K562 (cell line): ENCODE data around the gene SLC37A3. TPM values are rescaled to one million over a fixed set of nuclear protein-coding genes. Genes with fewer than 3 reads are reported as not detected.

Experiments used
- ARID1B ChIP-seq: fragments of 450-650 bp; IDR thresholded peaks from 2 replicates; pipeline ENCODE4 v1.6.1; 2016; ENCODE audit warnings: antibody characterized with exemption, mild to moderate bottlenecking, inconsistent platforms
- CGGBP1 ChIP-seq: fragments of 250-450 bp; sonication (Bioruptor Pico); IDR thresholded peaks from 2 replicates; pipeline ENCODE4 v1.9.0; 2021; ENCODE audit warnings: mild to moderate bottlenecking
- EHMT2 ChIP-seq: fragments of 450-650 bp; IDR thresholded peaks from 2 replicates; pipeline ENCODE4 v1.6.1; 2018; ENCODE audit warnings: antibody characterized with exemption
- EP300 ChIP-seq: IDR thresholded peaks from 2 replicates; pipeline ENCODE4 v1.6.1; 2012; ENCODE audit warnings: low read length, improper control_type of control experiment
- HNRNPL ChIP-seq: fragments of 200-400 bp; formaldehyde crosslinking; IDR thresholded peaks from 2 replicates; pipeline ENCODE4 v1.6.1; 2017; ENCODE audit warnings: low read depth, mild to moderate bottlenecking, low read length
- KDM4B ChIP-seq, 2 experiments: fragments of 450-650 bp in 1 of 2; sonication (generic) in 1 of 2; IDR thresholded peaks; 2 replicates each; pipeline ENCODE4 v1.6.1; 2016 to 2017; ENCODE audit warnings: borderline replicate concordance in 2 of 2, antibody characterized with exemption in 1 of 2, low read depth in 1 of 2, mild to moderate bottlenecking in 1 of 2
- MBD1 ChIP-seq: fragments of 250-450 bp; sonication (Bioruptor Pico); IDR thresholded peaks from 2 replicates; pipeline ENCODE4 v1.8.0; 2022; ENCODE audit warnings: inconsistent platforms
- MCM7 ChIP-seq, 2 experiments: fragments of 450-650 bp; IDR thresholded peaks; 2 replicates each; pipeline ENCODE4 v1.6.1; 2016 to 2018
- MGA ChIP-seq: fragments of 450-650 bp; IDR thresholded peaks from 2 replicates; pipeline ENCODE4 v1.6.1; 2016; ENCODE audit warnings: mild to moderate bottlenecking, moderate library complexity
- RB1 ChIP-seq: fragments of 450-650 bp; IDR thresholded peaks from 2 replicates; pipeline ENCODE4 v1.6.1; 2017; ENCODE audit warnings: low read depth, mild to moderate bottlenecking
- SPI1 ChIP-seq: IDR thresholded peaks from 2 replicates; pipeline ENCODE4 v1.6.1; 2011; ENCODE audit warnings: low read depth, low read length, control low read depth, borderline replicate concordance
- STAG1 ChIP-seq: sonication (generic); formaldehyde crosslinking; IDR thresholded peaks from 2 replicates; pipeline ENCODE4 v1.5.0; 2020; ENCODE audit warnings: missing genetic modification reagents, borderline replicate concordance
- ZKSCAN1 ChIP-seq: fragments of 150-350 bp; IDR thresholded peaks from 2 replicates; pipeline ENCODE4 v1.6.1; 2016; ENCODE audit warnings: low read depth, low read length
- ZNF143 ChIP-seq: sonication (generic); formaldehyde crosslinking; IDR thresholded peaks from 2 replicates; pipeline ENCODE4 v1.9.0; 2022; ENCODE audit warnings: mild to moderate bottlenecking, missing genetic modification reagents
- ZNF232 ChIP-seq: sonication (generic); formaldehyde crosslinking; IDR thresholded peaks from 2 replicates; pipeline ENCODE4 v1.8.0; 2022; ENCODE audit warnings: mild to moderate bottlenecking, missing genetic modification reagents
- ZNF551 ChIP-seq: fragments of 250-450 bp; sonication (Bioruptor Pico); IDR thresholded peaks from 2 replicates; pipeline ENCODE4 v1.5.0; 2021; ENCODE audit warnings: mild to moderate bottlenecking, moderate library complexity
- ZNF668 ChIP-seq: fragments of 250-450 bp; sonication (Bioruptor Pico); IDR thresholded peaks from 2 replicates; pipeline ENCODE4 v1.8.0; 2022; ENCODE audit warnings: mild to moderate bottlenecking, inconsistent platforms
- polyA plus RNA-seq, 8 experiments: library from polyadenylated mRNA; depleted of rRNA in 4 of 8; stranded (reverse) in 5 of 8; unstranded in 3 of 8; fragments of >200 nt; fragmentation: Nextera tagmentation in 2 of 8; fragmentation: Illumina TruSeq in 1 of 8; extraction: Ambion mirVana in 2 of 8; extraction: Trizol in 1 of 8; gene quantifications; 2 replicates each; pipeline versions ENCODE4 v1.2.1 to v1.2.3, GENCODE V29; 2011 to 2014; ENCODE audit warnings: inconsistent platforms in 1 of 8, missing spikeins in 1 of 8
- total RNA-seq, 7 experiments: library from RNA; depleted of rRNA in 6 of 7; stranded (reverse); fragments of >200 nt in 6 of 7; fragmentation: Illumina TruSeq in 2 of 7; extraction: Trizol in 2 of 7; gene quantifications; 2 replicates each; pipeline versions ENCODE4 v1.2.1 to v1.2.3, GENCODE V29; 2011 to 2021; ENCODE audit warnings: low replicate concordance in 1 of 7

The SLC37A3 gene
- total and polyA plus RNA-seq, 9 of the 15 experiments (the other 6 are each of a cell fraction or from before 2014, with no cell fraction given): 11.7 to 59.1 (median 26.8) TPM

GRCh38 chr7:140391634-140392033 lies 6.7 kb downstream of the SLC37A3 start (continued):
- TF ChIP-seq MCM7 (IDR thresholded peaks at IDR 0.05) (no peak), ARID1B (peak; percentile 96), EP300 (peak; percentile 70; the same call in 1 of the 2 replicates), EHMT2 (peak; percentile 46; the same call in 1 of the 2 replicates), ZNF668 (CRISPR knock-in tag) (no peak), RB1 (peak; percentile 22; the same call in 1 of the 2 replicates), ZNF551 (CRISPR knock-in tag) (no peak), ZNF232 (CRISPR knock-in tag) (no peak), KDM4B (IDR thresholded peaks at IDR 0.05; ENCODE audit: borderline replicate concordance in 2 of 2, low read depth in 1 of 2) (no peak), HNRNPL (no peak), ZNF143 (CRISPR knock-in tag) (no peak), SPI1 (no peak), MBD1 (CRISPR knock-in tag) (no peak), ZKSCAN1 (0 out of 2 replicates have a peak, but pooled peaks have one; percentile 15), STAG1 (CRISPR knock-in tag) (no peak), CGGBP1 (CRISPR knock-in tag) (no peak), MGA (no peak)
